Hematopoietic multipotent progenitor cell treated with erythropoietin and hydrocortisone succinate and interleukin-3 and kit ligand, for 17 days (in vitro differentiated cells): ENCODE results near the gene CBFA2T2.

Experiments used
- DNase-seq: peaks from one replicate; pipeline ENCODE4 v3.0.0-alpha.2; 2015; ENCODE audit warnings: low spot score

Gene CBFA2T2

DNA sequence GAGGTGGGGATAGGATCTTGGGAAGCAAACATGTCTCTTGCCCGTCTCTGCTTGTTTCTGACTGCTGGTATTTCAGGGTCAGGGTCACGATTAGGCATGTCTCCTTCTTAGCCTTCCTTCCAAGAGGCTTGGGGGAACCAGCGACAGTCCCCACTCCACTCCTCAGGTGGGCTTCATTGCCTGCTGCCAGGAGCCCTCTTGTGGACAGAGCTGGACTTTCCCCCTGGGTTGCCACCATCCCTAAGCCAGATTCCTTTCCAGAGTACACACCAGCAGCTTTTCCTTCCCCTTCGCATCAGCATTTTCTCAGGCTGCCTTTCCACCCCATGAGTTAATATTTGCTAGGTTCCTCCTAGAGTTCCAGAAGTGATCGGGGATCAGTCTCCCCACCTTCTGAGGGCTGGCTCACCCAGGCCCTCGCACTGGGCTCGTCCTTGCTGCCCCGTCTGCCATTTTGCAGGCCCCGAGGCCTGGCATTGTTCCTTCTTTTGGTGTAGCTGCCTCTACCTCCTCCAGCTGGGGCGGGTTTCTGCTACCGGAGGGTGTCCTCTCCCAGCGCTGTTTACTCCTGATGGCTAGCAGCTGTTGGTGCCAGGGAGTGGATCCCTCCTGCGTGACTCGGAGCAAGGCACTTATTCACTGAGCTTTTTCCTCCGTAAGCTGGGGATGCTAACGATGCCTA is 163.5 kb downstream of the CBFA2T2 start:
- DNase-seq, result peak; percentile 58

GRCh38 chr20:33653900-33654596 is 164.2 kb downstream of the CBFA2T2 start:
- DNase-seq, result no peak

DNA sequence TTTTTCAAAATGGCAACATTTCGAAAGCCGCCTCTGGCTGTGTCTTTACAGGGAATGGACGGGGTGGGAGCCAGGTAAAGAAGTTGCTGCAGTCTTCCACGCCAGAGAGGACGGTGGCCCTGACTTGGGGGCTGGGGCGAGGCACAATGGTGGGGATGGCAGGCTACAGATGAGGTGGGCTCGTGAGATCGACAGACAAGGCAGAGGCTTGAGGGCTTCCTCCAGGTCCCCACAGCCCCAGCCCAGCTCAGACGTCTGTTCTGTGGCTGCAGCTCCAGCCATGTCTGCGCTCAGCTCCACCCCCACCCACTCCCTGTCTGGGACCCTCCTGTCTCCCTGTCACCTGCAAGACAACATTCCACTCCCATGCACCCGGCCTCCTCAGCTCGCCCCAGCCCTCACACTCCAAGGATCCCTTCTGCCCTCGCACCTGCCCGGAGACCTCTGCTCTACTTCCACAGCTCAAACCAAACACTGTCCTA is 164.8 kb downstream of the CBFA2T2 start:
- no peak for DNase-seq

DNA sequence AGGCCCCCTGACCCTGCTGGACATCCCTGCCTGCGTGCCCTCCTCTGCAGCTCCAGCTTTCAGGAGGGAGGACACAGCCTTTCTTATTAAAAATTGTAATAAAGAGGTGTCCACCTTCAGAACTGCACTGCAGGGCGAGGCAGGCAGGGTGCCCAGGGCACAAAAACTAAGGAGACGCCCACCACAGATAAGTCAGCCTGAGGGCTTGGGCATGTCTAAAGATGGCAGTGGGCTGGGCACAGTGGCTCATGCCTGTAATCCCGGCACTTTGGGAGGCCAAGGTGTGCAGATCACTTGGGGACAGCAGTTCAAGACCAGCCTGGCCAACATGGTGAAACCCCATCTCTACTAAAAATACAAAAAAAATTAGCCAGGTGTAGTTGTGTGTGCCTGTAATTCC is 165.3 kb downstream of the CBFA2T2 start:
- no peak for DNase-seq

- DNase-seq, result no peak
Measured at GRCh38 chr20:33656010-33656782, 166.3 kb downstream of the CBFA2T2 start.

- DNase-seq, result no peak
Measured at GRCh38 chr20:33656783-33657703, 167.1 kb downstream of the CBFA2T2 start.

DNA sequence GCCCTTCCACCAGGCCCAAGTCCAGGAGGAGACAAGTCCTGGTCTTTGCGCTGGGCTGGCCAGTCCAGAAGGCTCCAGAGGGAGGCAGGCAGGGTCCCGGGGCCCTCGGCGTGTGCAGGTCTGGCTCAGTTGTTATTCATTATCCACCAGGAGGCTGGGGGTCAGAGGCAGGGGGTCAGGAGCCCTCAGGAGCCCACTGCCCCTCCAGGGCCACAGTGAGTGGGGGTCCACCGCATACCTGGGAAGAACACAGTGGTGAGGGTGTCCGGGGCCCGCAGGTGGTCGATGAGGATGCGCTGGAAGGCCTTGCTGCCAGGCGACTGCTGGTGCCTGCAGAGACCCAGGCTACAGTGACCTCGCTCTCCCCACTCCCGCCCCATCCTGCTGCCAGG is 167.8 kb downstream of the CBFA2T2 start:
- DNase-seq, result no peak

GRCh38 chr20:33658510-33658909 is 168.6 kb downstream of the CBFA2T2 start:
- no peak for DNase-seq

DNA sequence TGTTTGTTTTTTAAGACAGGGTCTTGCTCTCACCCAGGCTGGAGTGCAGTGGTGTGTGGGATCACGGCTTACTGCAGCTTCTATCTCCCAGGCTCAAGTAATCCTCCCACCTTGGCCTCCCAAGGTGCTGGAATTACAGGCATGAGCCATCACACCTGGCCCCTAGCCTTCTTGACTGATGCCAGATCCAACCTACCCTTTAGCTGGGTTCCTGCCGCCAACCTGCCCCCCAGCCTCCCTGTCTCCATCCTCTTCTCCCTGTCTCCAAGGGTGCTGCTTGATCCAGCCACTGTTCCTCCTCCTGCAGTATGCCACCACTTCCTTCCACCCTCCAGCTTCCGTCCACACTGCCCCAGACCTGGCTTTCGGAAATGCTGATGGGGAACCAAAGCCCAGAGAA is 169.0 kb downstream of the CBFA2T2 start:
- no peak for DNase-seq

GRCh38 chr20:33659341-33660034 is 169.6 kb downstream of the CBFA2T2 start:
- no peak for DNase-seq

DNA sequence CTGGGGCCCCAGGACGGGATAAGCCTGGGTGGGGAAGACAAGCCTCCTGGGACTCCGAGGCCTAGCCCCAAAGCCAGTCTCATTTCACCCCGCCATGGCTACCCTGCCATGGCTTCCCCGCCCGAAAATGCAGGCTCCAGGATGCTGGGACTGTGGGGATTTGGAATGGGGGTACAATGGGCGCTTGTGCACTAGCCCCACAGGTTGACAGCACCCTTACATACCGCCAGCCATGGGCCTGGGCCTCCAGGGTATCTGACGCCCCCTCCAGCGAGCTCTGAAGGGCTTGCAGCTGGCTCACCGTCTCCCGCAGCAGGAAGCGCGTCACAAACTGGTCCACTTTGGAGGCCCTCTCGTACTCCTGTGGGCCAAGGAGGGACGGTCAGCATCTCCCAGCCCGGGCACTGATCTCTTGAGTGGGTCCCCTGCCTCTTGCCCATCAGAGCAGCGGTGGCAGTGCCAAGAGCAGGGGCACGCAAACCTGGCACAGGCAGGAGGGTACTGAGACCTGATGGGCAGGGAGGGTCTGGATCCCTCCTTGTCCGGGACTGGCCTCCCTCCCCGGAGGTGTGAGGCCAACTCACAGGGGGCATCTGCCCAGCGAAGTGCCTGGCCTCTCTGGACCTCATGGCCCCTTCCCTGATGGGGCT is 170.3 kb downstream of the CBFA2T2 start:
- no peak for DNase-seq

DNA sequence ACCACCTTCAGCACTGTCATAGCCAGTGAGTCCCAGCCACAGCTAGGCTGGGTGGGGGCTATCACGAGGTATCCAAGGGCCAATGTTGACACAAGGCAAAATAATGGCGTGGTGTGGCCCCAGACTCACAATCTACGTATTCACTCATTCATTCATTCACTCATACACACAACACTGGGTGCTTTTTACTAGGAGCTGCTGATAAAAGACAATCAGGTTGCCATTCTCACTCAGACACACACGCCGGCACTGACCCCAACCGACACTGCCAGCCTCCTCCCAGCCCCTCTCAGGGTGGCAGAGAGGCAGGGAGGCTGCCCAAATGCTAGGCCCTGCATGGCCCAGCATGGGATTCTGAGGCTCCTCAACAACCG is 170.8 kb downstream of the CBFA2T2 start:
- DNase-seq, result no peak

DNA sequence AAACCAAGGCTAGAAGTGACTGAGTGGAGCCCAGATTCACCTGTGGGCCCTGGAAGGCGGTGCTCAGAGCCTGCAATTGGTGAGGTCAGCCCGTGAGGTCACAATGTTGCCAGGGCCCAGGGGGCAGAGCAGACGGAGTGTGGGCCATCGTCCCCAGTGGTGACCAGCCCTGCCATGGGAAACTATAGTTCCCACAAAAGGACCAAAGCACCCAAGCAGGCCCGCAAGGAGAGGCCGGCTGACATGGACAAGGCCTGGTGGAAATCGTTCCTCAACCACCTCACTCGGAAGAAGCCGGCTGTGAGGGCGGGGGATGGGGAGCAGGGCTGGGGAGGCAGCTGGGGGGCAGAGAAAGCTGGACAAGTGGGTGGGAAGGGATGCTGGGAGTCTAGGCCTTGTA is 172.3 kb downstream of the CBFA2T2 start, which contains the start of gene C20orf144:
C20orf144 (plus strand) TSS at position 156 of the 400 bp plus-strand sequence; CDS start at position 175, 19 bp downstream.
- DNase-seq, result no peak

DNA sequence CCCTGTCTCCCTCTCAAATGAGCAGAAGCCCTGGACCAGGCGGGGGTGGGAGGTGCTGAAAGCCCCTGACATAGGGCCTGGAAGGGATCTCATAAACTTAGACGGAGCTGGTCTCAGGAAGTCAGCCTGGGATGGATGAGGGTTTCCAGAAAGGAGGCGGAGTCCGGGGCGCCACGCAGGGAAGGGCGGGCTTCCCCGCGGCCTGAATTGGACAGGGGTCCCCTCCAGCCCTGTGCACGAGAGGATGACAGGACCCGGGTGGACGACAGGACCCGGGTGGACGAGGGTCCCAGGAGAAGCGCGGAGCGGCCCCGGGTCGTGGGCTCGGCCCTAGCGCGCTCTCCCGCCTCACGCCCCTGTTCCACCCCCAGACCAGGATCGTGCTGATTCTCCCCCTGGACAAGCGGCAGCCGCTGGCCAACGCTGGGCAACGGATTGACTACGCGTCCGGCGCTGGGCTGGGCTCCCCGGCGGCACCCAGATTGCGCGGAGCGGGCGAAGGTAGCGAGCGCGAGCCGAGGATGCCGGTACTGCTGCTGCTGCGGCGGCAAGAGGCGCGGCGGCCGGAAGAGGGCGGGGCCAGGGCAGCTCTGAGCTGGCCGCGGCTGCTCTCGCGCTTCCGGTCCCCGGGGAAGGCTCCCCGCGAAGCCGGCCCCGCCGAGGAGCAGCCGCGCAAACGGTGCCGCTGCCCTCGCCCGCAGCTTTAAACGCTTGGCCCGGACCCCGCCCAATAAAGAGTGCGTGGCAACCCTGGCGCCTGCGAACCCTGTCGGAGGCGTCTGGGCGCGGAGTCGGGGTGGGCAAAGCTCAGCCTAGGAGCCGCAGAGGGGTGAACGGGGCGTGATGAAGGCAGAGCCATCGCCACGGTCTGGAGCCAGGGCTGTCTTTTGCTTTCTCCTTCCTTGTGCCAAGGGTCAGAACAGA is 173.5 kb downstream of the CBFA2T2 start:
- peak; percentile 70 for DNase-seq

DNA sequence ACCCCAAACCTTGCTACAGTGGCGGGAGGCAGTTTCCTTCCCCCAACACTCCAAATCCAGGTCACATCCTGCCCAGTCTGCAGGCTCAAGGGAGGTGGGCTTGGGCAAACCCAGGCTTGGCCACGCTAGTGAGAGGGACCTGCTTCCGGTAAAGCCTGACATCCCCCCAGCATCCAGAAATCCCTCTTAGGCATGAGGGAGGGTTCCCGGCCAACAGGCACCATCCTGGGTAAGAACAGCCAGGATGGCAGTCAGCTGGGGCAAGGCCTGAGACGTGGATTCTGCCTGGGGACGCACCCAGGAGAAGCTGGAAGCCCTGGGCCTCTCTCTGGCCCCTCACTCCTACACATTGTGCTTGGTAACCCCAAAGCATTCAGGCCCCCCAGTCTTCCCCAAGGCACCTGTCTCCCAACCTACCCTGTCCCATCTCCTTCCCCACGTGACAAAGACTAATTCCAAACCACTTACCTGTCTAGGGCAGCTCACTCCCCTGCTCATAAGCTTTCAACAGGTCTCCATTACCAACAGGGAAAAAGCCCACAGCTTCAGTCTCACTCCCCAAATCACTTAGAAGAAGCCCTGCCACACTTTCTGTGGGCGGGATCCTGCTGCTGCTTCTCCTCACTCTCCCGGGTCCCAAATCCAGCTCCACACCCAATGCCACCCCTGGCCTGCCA is 174.3 kb downstream of the CBFA2T2 start:
- DNase-seq, result no peak

DNA sequence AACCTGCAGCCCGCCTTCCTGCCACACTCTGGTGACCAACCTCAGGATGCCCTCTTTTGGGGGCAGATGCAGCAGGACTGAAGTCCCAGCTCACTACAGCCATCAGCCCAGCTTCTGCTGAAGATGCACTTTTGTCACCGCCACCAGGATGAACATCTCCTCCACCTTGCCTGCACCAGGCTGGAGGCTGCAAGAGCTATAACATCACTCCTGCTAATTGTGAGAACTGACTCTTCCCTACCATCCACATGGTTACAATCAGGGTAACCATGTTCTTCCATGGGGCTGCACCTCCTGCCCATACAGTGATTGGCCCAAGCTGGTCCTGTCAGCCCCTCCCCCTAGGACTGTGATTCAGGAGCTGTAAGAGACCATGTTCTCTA is 174.9 kb downstream of the CBFA2T2 start:
- DNase-seq, result no peak

DNA sequence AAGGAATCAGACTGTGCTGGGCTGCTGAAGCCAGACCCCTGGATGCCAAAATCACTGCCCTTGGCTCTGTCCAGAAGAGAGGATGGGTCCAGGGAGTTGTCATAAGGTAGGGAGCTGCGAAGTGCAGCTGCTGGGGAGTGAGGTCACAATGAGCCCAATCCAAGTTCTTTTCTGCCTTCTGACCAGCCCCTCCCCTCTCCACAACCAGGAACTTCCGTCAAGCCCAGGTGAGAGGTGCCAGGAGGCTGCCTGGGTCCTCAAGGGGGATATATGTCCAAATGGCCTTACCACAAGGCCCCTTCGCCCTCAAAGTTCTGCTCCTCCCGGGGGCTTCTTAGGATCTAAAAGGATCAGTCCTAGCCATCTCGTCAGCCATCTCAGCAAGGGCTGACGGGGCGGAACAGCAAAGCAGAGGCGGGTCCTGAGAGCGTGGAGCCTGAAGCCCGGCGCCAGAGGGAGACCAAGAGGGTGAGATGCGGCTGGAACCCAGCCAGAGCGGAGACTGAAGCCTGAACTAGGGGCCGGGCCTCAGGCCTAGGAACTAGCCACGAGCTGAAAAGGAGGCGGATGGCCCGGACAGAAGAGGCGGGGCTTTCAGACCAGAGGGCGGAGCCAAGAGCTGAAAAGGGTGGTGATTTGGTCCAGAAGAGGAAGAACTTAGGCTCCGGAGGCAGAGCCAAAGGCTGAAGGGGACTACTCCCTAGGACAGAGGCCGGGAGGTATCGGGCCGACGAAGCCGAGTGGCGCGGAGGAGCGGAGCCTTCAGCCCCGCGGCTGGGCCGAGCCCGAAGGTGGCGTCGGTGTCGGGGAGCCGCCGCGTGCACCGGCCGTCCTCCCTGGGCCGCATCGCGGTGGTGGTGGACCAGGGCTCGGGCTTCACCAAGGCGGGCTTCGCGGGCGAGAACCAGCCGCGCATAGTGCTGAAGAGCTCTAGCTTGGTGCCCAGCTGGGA is 176.7 kb downstream of the CBFA2T2 start, which contains the start of gene ACTL10:
ACTL10 (plus strand) TSS at position 651 of the 952 bp plus-strand sequence. CDS start 555 bp downstream, outside the sequence.
- DNase-seq, result peak; percentile 90
